Activated CD8-positive, alpha-beta memory T cell treated with anti-CD3 and anti-CD28 coated beads for 1 hour (primary cell): ENCODE results near the gene SLIT3.

Experiments used
- DNase-seq, 2 donors: peaks; one replicate each; pipeline ENCODE4 v3.0.0-alpha.2; 2020; ENCODE audit warnings: low read depth in 1 of 2; ENCODE audit errors: extremely low read depth in 1 of 2

The SLIT3 gene

GRCh38 chr5:169181814-169182213 is 119.1 kb downstream of the SLIT3 start:
- no peak for DNase-seq

- no peak for DNase-seq
Measured at GRCh38 chr5:169178754-169179153, 122.2 kb downstream of the SLIT3 start.

GRCh38 chr5:169178274-169178673 is 122.7 kb downstream of the SLIT3 start:
- DNase-seq: no peak

GRCh38 chr5:169176709-169177694 is 123.9 kb downstream of the SLIT3 start:
- DNase-seq: no peak

- DNase-seq: no peak
Measured at GRCh38 chr5:169175733-169176132, 125.2 kb downstream of the SLIT3 start.

GRCh38 chr5:169174923-169175322 is 126.0 kb downstream of the SLIT3 start:
- no peak for DNase-seq

DNA sequence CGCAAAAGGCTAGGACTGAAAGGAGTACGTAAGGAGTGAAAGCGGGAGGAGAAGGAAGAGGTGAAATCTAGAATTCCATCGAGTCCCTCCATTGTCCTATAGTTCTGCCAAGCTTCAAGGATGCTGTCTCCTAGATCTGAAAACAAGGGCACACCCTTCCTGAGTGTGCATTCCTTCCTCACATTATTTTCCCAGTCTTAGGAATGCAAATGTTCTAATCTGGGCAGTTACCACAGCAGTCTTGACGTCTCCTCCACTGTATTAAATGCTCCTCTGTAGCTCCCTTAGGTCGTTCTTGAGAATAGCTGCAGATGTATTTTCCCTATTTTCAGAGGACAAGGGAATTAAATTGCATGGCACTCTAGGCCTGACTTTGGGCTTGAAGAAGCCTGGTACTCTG is 127.6 kb downstream of the SLIT3 start:
- no peak for DNase-seq

- no peak for DNase-seq
Measured at GRCh38 chr5:169171515-169171914, 129.4 kb downstream of the SLIT3 start.

- DNase-seq: no peak
Measured at GRCh38 chr5:169169783-169170182, 131.2 kb downstream of the SLIT3 start.

DNA sequence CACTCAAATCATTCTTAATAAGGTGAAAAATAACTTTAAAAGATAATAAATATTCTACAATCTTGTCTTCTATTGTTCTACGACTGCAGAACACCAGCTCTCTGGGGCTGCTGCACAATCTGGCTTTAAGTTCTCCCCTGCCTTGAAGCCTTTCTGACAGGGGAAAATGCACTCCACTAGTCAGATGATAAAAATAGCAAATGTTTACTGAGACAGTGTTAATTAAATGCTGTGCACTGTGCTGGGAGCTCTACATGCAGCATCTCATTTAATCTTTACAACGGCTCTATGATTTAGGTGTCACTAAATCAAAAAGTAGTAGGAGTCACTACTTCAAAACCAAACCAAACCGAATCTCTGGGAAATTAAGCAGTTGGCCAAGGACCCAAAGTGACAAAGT is 132.7 kb downstream of the SLIT3 start:
- no peak for DNase-seq

DNA sequence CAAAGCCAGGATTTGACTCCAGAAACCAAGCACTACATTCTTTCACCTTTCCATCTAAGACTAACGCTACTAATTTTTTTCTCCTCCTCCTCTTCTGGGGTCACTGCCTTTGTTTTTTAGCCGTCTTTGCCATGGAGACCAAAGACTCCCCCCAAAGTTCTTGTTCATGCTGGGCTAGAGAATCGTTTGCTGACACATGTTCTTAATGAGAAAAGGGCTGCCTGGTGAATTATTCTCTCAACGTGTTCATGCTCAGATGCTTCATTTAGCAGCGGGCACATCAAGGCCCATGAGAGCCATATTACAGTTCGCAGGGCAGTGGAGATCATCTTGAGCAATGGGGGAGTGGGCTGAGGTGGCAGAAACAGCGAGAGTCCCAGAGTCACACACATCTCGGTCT is 134.9 kb downstream of the SLIT3 start:
- DNase-seq: no peak

DNA sequence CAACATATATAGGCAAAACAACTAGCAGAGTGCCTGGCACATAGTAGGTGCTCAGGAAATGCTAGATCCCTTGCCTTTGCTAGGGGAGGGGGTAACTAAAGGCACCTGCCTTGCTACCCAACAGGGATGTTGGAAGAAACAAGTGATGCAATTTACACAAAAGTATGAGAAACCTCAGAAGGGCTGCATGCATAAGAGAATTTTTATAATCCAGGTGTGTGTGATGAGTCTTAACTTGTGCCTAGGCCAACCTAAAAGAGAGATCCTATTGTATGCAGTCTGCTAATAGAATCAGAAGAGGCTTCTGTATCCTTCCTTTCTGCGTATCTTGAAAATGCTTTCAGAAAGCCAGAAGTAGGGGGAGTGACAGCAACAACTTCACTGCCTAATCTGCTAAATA is 135.9 kb downstream of the SLIT3 start:
- no peak for DNase-seq

DNA sequence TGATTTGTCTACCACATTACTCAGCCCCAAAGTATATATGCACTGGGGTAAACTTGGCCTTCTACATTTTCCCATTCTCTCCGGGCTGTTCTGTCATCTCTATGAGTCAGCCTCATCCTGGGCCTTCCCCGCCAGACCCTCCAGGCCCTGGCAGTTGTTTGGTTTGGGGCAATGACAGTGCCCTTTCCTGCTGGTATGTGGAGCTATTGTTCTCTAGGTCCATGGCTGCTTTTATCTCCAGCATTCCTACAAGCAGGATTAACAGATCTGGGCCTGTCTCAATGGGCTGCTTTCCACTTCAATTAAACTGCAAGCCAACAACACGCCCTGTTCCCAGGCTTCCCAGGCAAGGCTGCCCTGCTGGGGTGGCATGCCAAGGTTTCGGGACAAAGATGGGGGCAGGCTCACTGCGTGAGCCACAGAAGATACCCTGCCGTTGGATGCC is 136.4 kb downstream of the SLIT3 start:
- no peak for DNase-seq

- no peak for DNase-seq
Measured at GRCh38 chr5:169162407-169162806, 138.5 kb downstream of the SLIT3 start.

GRCh38 chr5:169161022-169161680 is 139.8 kb downstream of the SLIT3 start:
- DNase-seq: no peak

DNA sequence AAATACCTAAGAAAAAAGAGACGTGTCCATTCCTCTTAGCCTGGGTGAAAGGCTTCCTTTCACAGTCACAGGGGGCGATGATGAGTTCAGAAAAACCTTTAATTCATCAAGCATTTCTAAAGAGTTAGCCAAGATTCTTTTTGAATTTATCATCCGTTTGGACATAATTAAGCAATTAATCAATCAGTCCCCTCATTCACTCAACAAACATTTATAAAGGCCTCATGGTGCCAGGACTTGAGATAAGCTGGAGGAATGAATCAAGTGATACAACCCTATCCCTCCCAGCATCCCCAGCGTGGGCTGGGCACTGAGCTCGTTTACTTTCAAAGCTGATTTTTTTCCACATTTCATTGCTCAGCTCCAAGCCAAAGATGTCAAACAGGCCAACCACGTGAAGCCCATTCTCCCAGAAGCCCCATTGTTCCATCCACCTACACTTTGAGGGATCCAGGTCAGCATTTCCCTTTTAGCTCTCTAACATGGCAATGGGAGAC is 140.5 kb downstream of the SLIT3 start:
- no peak for DNase-seq

DNA sequence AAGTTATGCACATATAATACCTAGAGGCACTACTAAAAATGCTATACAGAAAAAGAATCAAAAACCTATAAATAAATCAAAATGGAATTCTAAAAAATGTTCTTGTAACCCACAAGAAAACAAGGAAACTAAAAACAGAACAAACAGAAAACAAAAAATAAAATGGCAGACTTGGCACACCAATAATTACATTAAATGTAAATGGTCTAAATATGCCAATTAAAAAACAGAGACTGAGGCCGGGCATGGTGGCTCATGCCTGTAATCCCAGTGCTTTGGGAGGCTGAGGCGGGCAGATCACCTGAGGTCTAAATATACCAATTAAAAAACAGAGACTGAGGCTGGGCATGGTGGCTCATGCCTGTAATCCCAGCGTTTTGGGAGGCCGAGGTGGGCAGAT is 142.2 kb downstream of the SLIT3 start:
- no peak for DNase-seq

GRCh38 chr5:169157064-169157463 is 143.9 kb downstream of the SLIT3 start:
- DNase-seq: no peak

- no peak for DNase-seq
Measured at GRCh38 chr5:169154679-169155078, 146.3 kb downstream of the SLIT3 start.

DNA sequence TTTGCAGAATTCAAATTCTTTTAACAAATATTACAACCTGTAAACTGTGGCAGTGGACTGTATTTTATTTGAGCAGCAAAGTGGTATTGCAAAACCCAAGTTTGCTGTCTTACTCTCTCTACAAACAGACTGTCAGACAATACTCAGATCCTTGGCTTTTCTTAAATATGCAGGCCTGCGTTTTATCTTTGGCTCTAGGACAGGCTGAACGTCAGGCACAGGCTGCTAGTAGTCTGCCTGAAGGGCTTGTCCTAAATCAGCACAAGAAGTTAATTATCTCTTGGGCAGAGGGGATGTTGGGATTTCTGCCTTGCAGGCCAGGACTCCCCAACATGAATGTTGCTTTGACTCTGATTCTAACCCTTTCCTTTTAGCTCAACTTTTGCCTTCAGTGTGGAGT is 147.5 kb downstream of the SLIT3 start:
- no peak for DNase-seq

- DNase-seq: no peak
Measured at GRCh38 chr5:169152946-169153345, 148.0 kb downstream of the SLIT3 start.

GRCh38 chr5:169152453-169152852 is 148.5 kb downstream of the SLIT3 start:
- DNase-seq: no peak
